HG02884 (cell line): ENCODE data around the gene MITF.
"Not testable (repeated sequence)": the region's sequence is repeated elsewhere in the genome, so short reads cannot be mapped to it uniquely, and the experiment has no call there.

Experiments
- ATAC-seq: cut with Tn5 transposase; IDR thresholded peaks from one replicate; pipeline ENCODE4 v1.9.1; 2021; ENCODE audit warnings: mild to moderate bottlenecking, moderate library complexity; ENCODE audit not compliant: unreplicated experiment

MITF gene

DNA sequence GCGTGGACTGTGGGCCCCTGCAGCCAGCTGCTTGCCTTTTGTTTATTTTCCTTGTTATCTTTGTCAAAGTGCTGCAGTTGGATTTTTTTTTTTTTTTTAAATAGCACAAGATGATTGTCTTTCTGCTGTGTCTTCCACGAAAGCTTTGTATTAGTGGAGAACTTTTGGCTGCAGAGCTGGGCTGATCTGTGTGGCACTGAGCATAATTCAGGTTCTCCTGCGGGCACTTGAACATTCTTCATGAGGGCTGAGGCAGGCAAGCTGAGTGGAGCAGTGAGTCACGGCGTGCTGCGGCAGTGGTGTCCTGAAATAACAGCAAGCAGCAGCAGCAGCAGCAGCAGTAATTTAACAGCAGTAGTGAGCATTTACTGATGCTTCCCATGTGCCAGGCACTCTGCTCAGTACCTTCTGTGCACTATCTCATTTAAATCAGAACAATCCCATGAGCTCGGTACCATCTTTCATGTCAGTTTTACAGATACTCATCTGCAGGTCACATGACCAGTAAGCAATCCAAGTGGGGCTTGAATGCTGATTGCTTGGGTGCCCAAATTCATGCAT is 45.8 kb downstream of the MITF start:
- ATAC-seq = no peak

DNA sequence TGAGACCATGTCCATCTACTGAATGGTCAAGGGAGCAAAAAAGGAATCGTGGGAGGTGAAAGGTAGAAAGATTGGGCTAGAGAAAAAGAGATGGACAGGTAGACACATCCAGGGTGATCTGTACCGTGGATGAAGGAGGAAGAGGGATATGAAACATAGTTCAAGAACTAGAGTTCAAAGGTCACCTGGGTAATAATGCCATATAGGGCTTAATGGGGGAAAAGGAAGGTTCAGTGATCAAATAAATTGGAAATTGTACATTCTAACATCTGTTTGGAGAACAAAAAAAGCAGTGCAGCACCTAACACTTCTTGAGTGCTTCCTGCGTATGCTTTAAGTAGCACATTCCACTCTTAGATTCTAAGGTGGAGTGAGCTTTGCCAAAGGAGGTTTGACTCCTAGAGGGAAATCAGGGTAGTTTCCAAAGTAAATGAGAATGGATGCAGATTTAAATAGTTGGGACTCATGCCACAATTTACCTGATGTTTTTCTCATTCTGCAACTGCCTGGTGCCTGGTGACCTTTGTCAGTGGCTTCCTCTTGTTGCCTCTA is 46.6 kb downstream of the MITF start:
- ATAC-seq = no peak

DNA sequence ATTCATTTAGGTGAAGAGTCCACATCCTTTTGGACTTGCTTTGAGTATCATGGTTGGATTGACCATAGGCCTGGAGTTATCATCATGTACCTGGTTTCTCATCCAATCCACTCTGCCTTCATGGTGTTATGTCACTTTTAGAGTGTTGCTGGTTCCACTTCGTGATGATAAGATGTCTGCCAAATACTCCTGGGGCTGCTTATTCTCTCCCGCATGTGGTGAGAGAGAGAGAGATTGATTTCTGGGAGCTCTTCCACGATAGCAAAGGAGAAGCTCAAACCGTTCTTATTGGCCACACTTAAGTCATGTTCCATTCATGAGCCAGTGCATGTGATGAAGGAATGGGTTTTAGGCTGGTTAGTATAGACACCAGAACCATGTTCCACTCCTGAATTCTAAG is 47.6 kb downstream of the MITF start:
- ATAC-seq = no peak

DNA sequence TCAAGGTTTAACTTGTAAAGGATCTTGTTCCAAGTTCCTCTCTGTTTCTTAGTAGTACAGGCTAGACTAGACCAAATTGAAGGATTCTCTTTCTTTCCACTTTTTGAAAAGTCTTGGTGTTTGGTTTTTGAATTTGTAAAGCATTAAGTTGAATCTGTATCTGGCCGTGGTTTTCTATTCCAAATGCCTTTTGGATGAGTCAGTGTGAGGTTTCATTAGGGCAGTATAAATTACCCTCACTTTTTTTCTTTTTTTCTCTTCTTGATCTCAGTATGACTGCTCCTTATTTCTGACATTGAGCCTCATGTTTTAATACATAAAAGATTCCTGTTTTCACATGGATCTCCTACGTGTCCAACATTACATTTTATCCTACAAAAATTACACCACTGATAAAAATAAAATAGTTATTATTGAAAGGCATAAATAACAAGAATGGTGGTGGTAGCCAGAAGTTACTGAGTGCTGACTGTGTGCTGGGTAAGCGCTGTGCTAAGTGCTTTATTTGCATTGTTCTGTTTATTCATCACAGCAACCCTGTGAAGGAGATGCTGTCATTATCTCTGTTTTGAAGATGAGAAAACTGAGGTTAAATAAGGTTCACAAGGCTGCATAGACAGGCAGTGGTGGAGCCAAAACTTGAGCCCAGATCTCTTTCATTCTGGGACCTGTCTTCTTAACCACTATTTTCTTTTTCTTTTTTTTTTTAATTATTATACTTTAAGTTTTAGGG is 48.3 kb downstream of the MITF start:
- no peak for ATAC-seq

DNA sequence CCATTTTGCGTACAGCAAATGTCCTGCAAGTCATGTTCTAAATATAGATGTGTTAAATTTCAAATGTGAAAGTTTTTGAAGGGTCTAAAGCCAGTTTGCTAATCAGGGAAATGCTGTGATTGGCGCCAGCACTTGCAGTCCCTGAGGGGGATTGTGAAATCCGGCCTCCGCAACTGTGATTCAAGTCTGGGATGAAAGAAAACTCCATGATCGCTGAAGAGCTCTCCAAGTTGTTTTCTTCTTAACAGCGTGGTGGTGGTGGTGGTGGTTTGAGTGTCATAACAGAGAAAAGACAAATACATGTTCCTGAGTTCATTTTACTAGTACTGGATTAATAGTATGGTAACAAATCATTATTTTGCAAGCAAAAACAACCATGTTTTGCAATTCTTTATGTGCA is 51.8 kb downstream of the MITF start:
- ATAC-seq = no peak

- no peak for ATAC-seq
Observed at GRCh38 chr3:69791919-69792399, 52.7 kb downstream of the MITF start.

DNA sequence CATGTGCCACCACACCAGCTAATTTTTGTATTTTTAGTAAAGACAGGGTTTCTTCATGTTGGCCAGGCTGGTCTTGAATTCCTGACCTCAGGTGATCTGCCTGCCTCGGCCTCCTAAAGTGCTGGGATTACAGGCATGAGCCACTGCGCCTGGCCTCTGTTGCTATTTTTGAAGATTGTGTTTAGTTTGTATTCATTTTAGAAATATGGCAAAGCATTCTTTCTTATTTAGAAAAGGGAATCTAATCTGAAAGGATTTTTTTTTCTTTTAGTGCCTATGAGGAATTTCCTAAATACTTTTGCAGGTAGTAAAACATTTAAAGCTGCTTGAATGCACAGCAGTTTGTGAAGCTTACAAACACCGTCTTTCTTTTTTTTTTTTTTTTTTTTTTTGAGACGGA is 56.9 kb downstream of the MITF start:
- not testable (repeated sequence) for ATAC-seq

DNA sequence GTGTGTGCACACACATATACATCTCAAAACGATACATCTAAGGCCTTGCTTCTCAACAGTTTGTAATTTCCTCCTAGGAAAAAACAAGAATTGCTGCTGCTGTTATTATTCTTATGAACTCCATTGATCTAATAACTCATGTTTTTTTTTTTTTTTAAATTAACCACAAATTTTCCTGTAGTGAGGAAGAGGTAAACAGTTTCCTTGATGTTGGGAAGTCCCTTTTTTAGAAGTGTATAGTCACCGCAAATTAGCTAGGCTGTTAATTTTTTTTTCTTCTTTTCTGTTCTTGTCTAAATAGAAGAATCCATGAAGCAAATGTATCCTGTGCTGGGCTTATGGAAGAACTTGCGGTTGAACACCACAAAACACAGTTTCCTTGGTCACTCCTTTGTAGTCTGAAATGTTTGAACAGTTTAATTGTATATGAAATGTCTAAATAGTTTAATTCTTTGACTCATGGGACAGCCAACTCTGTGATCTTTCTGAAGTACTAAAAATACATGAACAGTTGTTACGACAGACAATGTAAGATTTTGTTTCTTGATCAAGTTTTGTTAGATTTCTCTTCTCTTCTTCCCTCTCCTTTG is 64.5 kb downstream of the MITF start:
- ATAC-seq = no peak

DNA sequence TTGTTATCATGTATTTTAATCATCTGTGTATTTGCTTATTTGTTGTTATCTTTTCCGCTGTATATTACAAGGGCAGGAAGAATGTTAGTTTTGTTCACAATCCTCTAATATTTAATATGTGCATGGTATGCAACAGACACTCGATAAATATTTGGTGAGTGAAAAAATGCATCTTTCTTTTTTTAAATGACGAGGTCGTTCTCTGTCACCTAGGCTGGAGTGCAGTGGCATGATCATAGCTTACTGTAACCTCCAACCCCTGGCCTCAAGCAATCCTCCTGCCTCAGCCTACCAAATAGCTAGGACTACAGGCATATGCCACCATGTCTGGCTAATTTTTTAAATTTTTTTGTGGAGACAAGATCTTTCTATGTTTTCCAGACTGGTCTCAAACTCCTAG is 66.2 kb downstream of the MITF start:
- no peak for ATAC-seq

DNA sequence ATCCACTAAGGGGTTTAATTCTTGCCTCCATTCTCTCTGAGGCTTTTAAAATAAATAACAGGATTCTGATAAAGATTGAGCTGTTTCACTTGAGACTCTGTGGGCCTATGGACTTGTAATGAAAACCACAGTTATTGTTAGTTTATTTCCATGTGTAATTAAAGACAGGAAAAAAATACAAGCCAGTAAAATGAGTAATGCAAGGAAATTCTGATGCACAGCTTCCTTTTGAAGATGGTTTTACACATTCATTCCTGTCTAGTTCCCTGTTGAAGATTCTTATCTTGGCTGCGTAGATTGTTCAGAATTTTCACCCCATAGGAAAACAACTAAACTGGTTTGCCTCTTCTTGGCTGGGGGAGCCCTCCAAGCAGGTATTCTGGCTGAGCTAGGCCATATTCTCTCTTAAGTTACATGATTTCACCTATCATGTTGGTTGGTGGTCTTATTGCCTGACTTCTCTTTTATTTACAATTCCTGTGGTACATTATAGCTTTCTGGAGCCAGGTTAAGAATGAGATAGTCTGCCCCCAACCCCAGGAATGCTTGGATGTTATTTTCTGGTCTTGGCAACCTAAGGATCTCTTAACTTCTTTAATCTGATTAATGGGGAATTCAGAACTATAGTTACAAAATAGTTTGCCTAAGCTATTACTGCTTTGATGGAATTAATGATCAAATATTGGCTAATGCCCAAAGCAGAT is 67.6 kb downstream of the MITF start:
- ATAC-seq = no peak

GRCh38 chr3:69807674-69808073 is 68.4 kb downstream of the MITF start:
- ATAC-seq = no peak

- no peak for ATAC-seq
Observed at GRCh38 chr3:69809076-69809835, 70.0 kb downstream of the MITF start.

- ATAC-seq = no peak
Observed at GRCh38 chr3:69811452-69812401, 72.5 kb downstream of the MITF start.

DNA sequence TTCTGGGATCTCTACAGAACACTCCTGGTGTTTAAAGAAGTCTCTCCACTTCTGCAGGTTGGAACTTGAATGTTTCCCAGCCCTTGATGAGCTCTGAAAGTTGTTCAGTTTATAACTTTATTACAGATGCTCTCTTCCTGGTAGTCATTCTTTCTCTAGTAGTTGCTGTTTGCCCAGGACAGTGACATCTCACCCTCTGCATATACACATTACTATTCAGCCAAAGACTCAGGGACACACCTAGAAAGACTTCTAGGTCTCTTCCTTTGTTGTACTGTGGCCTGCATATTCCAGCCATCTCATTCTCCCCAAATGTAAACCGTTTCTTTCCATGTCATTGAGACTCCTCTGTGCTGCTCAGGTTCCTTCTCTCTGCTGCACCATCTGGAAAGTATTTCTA is 76.7 kb downstream of the MITF start:
- ATAC-seq = no peak

DNA sequence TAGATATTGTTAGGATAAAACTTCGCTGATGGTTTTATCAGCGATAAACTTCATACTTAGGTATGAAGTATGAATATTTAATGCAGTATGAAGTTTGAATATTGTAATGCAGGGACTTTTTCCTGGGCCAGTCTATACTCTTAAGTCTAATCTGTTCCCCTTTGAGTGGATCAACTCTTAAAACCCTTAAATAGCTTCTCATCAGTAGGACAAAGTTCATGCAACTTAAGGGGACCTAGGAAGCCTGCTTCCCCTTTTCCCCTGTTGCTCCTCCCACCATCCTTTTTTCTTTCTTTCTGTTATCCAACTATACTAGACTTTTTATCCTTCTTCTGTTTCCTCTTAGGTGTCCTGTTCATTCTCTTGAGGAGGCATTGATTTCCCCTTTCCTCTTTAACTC is 78.7 kb downstream of the MITF start:
- no peak for ATAC-seq

GRCh38 chr3:69819282-69819681 is 80.0 kb downstream of the MITF start:
- ATAC-seq = no peak

DNA sequence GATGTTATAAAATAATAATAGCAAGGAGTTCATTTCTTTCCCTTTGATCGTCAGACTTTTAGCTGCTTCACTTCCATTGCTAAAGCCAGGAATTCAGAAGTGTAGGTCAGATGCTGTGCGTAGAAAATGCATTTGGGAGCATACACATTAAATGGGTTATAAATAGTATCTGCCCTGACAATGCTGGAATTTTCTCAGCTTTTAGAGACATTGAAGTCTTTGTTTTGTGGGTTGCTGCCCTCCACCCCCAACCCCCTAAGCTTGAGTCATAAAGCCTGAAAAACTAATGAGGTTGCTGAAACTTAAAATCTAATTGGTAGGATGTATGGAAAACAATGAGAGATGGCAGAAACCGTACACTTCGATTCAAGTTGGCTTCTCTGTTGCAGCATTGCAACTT is 81.9 kb downstream of the MITF start:
- no peak for ATAC-seq

GRCh38 chr3:69823743-69824142 is 84.5 kb downstream of the MITF start:
- no peak for ATAC-seq

- ATAC-seq = no peak
Observed at GRCh38 chr3:69825446-69825845, 86.2 kb downstream of the MITF start.

- ATAC-seq = no peak
Observed at GRCh38 chr3:69827127-69827526, 87.9 kb downstream of the MITF start.
